ENCODE measurements around the gene PTPN4.

- TF ChIP-seq CTCF (IDR thresholded peaks at IDR 0.05) = no peak
- TF ChIP-seq POLR2A (IDR thresholded peaks at IDR 0.05) = no peak
Measured at GRCh38 chr2:119772767-119773166, 13.0 kb downstream of the PTPN4 start.

Measured in adrenal gland (tissue), 5 donors.